Kidney (tissue), 14 donors: ENCODE data around the gene MRPL54. TPM values are rescaled to one million over a fixed set of nuclear protein-coding genes. Genes with fewer than 3 reads are reported as not detected.

Experiments
- DNase-seq, 5 donors: peaks; one replicate each; pipeline ENCODE4 v3.0.0-alpha.2; 2013 to 2020
- FAIRE-seq: peaks from 2 replicates; lab custom pipeline; 2012; peaks lifted over from hg19 to GRCh38; lab: Jason Lieb, UNC
- H3K27ac ChIP-seq, 2 donors: one replicate each; pipeline ENCODE4 v1.7.0; 2013; ENCODE audit warnings: low read depth in 2 of 2, low read length in 2 of 2, inconsistent platforms in 1 of 2
- H3K27me3 ChIP-seq: one replicate; pipeline ENCODE4 v1.7.1; 2013; ENCODE audit warnings: low read length, inconsistent platforms; ENCODE audit not compliant: control insufficient read depth, insufficient read depth
- H3K36me3 ChIP-seq, 3 donors: one replicate each; pipeline versions ENCODE4 v1.7.0 to v1.7.1; 2013; ENCODE audit warnings: low read length in 3 of 3, control low read depth in 1 of 3, inconsistent platforms in 1 of 3; ENCODE audit not compliant: insufficient read depth in 3 of 3, control insufficient read depth in 2 of 3
- H3K4me1 ChIP-seq, 3 donors: one replicate each; pipeline versions ENCODE4 v1.7.0 to v1.7.1; 2013; ENCODE audit warnings: low read length in 3 of 3, inconsistent platforms in 1 of 3, low read depth in 1 of 3; ENCODE audit not compliant: control insufficient read depth in 2 of 3, insufficient read depth in 2 of 3
- H3K4me3 ChIP-seq, 3 donors: one replicate each; pipeline versions ENCODE4 v1.7.0 to v1.8.1; 2013; ENCODE audit warnings: low read length in 3 of 3, control low read depth in 1 of 3, inconsistent platforms in 1 of 3
- H3K9ac ChIP-seq, 3 donors: one replicate each; pipeline versions ENCODE4 v1.7.0 to v1.7.1; 2013; ENCODE audit warnings: low read length in 3 of 3, control low read depth in 1 of 3, inconsistent platforms in 1 of 3
- H3K9me3 ChIP-seq, 3 donors: one replicate each; pipeline versions ENCODE4 v1.7.0 to v1.7.1; 2013; ENCODE audit warnings: low read length in 3 of 3, control low read depth in 1 of 3, inconsistent platforms in 1 of 3; ENCODE audit not compliant: control insufficient read depth in 2 of 3, insufficient read depth in 1 of 3
- intact Hi-C: fragments of 100-400 bp; cut with DNase I; formaldehyde crosslinking; loops from one replicate; pipeline ENCODE4 v1.11.1; 2022
- polyA plus RNA-seq: library from polyadenylated mRNA; stranded (reverse); fragments of 350-450 nt; fragmentation: Illumina TruSeq; extraction: RNeasy Lipid Tissue Mini Kit (QIAGEN cat#74804); gene quantifications from one replicate; pipeline ENCODE4 v1.2.3, GENCODE V29; 2014; ENCODE audit warnings: low read depth, low replicate concordance; ENCODE audit not compliant: insufficient read depth
- total RNA-seq: library from RNA; stranded (reverse); fragmentation: NEBNext Ultra II Directional; extraction: Animal tissue kit (Norgen Biotek cat#: 25700); gene quantifications from one replicate; pipeline ENCODE4 v1.2.1, GENCODE V29; 2021
- TF ChIP-seq, protein P1 (sequence below): IDR thresholded peaks from 3 replicates; pipeline ENCODE4 v1.5.1; 2012; ENCODE audit warnings: mild to moderate bottlenecking, moderate library complexity, borderline replicate concordance; ENCODE audit not compliant: insufficient read depth; ENCODE audit errors: extremely low read depth
- donor health status: control.
- donor health status: control.
- donor health status: control.
- donor health status: control.
- donor health status: control.
- donor health status: DM: yes; HTN: yes; CAD: no.
- donor health status: Normal renal cell carcinoma (clear cell type).

The MRPL54 gene
- total and polyA plus RNA-seq, 2 donors from 2014 or later: 57.6 to 151 TPM

GRCh38 chr19:3773814-3774515, 11.5 kb downstream of the MRPL54 start:
- no peak for DNase-seq
- Histone ChIP-seq H3K36me3 (no peaks in the 10 kb centered on the region), H3K27me3 (no peaks in the 10 kb centered on the region), H3K9ac (no peak overlapping the region), H3K27ac (no peak overlapping the region), H3K9me3 (no peaks in the 10 kb centered on the region), H3K4me1 (no peaks in the 10 kb centered on the region), H3K4me3 (no peak overlapping the region)
- FAIRE-seq: no peak
- intact Hi-C loops: no loop called here
- TF ChIP-seq, protein P1, sequence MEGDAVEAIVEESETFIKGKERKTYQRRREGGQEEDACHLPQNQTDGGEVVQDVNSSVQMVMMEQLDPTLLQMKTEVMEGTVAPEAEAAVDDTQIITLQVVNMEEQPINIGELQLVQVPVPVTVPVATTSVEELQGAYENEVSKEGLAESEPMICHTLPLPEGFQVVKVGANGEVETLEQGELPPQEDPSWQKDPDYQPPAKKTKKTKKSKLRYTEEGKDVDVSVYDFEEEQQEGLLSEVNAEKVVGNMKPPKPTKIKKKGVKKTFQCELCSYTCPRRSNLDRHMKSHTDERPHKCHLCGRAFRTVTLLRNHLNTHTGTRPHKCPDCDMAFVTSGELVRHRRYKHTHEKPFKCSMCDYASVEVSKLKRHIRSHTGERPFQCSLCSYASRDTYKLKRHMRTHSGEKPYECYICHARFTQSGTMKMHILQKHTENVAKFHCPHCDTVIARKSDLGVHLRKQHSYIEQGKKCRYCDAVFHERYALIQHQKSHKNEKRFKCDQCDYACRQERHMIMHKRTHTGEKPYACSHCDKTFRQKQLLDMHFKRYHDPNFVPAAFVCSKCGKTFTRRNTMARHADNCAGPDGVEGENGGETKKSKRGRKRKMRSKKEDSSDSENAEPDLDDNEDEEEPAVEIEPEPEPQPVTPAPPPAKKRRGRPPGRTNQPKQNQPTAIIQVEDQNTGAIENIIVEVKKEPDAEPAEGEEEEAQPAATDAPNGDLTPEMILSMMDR: no peak

GRCh38 chr19:3774621-3775373, 12.3 kb downstream of the MRPL54 start:
- no peak for FAIRE-seq
- no peak overlapping the region for H3K27ac ChIP-seq
- no peak overlapping the region for H3K4me3 ChIP-seq
- no peaks in the 10 kb centered on the region for H3K4me1 ChIP-seq
- H3K9ac ChIP-seq: no peak overlapping the region
- intact Hi-C loops: no loop called here
- TF ChIP-seq, protein P1: no peak
- DNase-seq: no peak
- no peaks in the 10 kb centered on the region for H3K27me3 ChIP-seq
- H3K36me3 ChIP-seq: no peaks in the 10 kb centered on the region
- H3K9me3 ChIP-seq: no peaks in the 10 kb centered on the region

DNA sequence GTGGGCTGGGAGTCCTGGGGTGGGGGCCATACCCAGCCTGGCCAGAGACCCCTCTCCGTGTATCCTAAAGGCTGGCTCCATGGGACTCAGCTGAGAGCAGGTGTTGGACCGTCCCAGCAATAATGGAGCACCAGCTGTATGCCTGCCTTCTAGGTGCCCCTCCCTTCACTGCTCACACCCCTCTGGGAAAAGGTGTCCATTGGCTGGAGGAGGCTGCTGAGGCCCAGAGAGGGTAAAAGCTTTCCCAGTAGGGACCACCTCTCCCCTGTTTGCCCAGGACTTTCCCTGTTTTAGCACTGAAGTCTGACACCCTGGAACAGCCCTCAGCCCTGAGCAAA, 12.9 kb downstream of the MRPL54 start:
- H3K9me3 ChIP-seq: no peaks in the 10 kb centered on the region
- FAIRE-seq (no peak), DNase-seq (no peak)

More for the DNA sequence above, 12.9 kb downstream of the MRPL54 start:
- intact Hi-C loops: no loop called here
- Histone ChIP-seq H3K27ac (no peak overlapping the region), H3K27me3 (no peaks in the 10 kb centered on the region), H3K4me3 (no peak overlapping the region), H3K36me3 (no peaks in the 10 kb centered on the region), H3K4me1 (no peaks in the 10 kb centered on the region), H3K9ac (no peak overlapping the region)
- TF ChIP-seq, protein P1: no peak
